BJ (cell line): Measurements from ENCODE around the gene SPTBN4. TPM values are rescaled to one million over a fixed set of nuclear protein-coding genes. Genes with fewer than 3 reads are reported as not detected.

ENCODE experiments used
- CTCF ChIA-PET: fragments of 350-600 bp; formaldehyde crosslinking; extraction: SDS; loops from one replicate; lab custom pipeline; 2021; ENCODE audit warnings: antibody characterized with exemption, inconsistent platforms; lab: Yijun Ruan, JAX
- POLR2A ChIA-PET: fragments of 300-600 bp; sonication (Branson Sonifier 250); formaldehyde crosslinking; extraction: SDS; loops from one replicate; lab custom pipeline; 2021; ENCODE audit warnings: antibody characterized with exemption; lab: Charles Lee
- DNase-seq: peaks from one replicate; pipeline ENCODE4 v3.0.0-alpha.2; 2011; ENCODE audit warnings: low read depth
- H3K27me3 ChIP-seq: 2 replicates; pipeline ENCODE4 v1.6.0; 2011; ENCODE audit warnings: low read length; ENCODE audit not compliant: control insufficient read depth, insufficient read depth
- H3K36me3 ChIP-seq: 2 replicates; pipeline ENCODE4 v1.5.1; 2011; ENCODE audit warnings: low read length; ENCODE audit not compliant: control insufficient read depth, insufficient read depth
- H3K4me3 ChIP-seq: 2 replicates; pipeline ENCODE4 v1.5.1; 2011; ENCODE audit warnings: low read depth, mild to moderate bottlenecking, control low read depth, low read length
- CTCF ChIP-seq: IDR thresholded peaks from 2 replicates; pipeline ENCODE4 v1.5.1; 2011; ENCODE audit warnings: low read depth, mild to moderate bottlenecking, control low read depth, inconsistent platforms, low read length, moderate library complexity; ENCODE audit not compliant: insufficient read depth
- polyA plus RNA-seq: library from polyadenylated mRNA; depleted of rRNA; stranded (reverse); fragments of >200 nt; gene quantifications from 2 replicates; pipeline ENCODE4 v1.2.3, GENCODE V29; 2011

SPTBN4 gene
- polyA plus RNA-seq, 1 experiment = 0.93 TPM

- H3K27me3 ChIP-seq = peaks cover 6% of the 10 kb centered on the region
- no peak for TF ChIP-seq CTCF
- DNase-seq = no peak
- no peak overlapping the region for H3K4me3 ChIP-seq
- CTCF ChIA-PET = no interaction called here
- POLR2A ChIA-PET = no interaction called here
- no peaks in the 10 kb centered on the region for H3K36me3 ChIP-seq
These were observed 41.1 kb downstream of the SPTBN4 start for GRCh38 chr19:40507892-40508291.

- DNase-seq = no peak
- no peaks in the 10 kb centered on the region for H3K36me3 ChIP-seq
- no peak for TF ChIP-seq CTCF
- ChIA-PET POLR2A (no interaction called here), CTCF (interaction anchor here (1.8 kb wide), 1 partner anchor 14 kb away, joined by 5 read pairs; no protein-coding TSS in a partner anchor)
- H3K27me3 ChIP-seq = peaks cover 13% of the 10 kb centered on the region
- no peak overlapping the region for H3K4me3 ChIP-seq
These were observed 42.0 kb downstream of the SPTBN4 start for GRCh38 chr19:40508739-40509260.

- Histone ChIP-seq H3K36me3 (no peaks in the 10 kb centered on the region), H3K4me3 (no peak overlapping the region), H3K27me3 (peaks cover 20% of the 10 kb centered on the region)
- peak; percentile 6 for DNase-seq
- CTCF ChIA-PET = interaction anchor here (1.0 to 1.8 kb wide), 4 partner anchors 13 to 46 kb away, joined by 3 to 5 read pairs (median 3); no protein-coding TSS in a partner anchor
- POLR2A ChIA-PET = no interaction called here
- TF ChIP-seq CTCF = no peak
These were observed 43.8 kb downstream of the SPTBN4 start for GRCh38 chr19:40510526-40511115.

- H3K27me3 ChIP-seq = peaks cover 19% of the 10 kb centered on the region
- no peak for DNase-seq
- CTCF ChIA-PET = interaction anchor here (1.0 kb wide), 2 partner anchors 10 to 47 kb away, joined by 3 to 6 read pairs; no protein-coding TSS in a partner anchor
These were observed 44.7 kb downstream of the SPTBN4 start for GRCh38 chr19:40511487-40511886.

More at GRCh38 chr19:40511487-40511886, 44.7 kb downstream of the SPTBN4 start:
- Histone ChIP-seq H3K4me3 (no peak overlapping the region), H3K36me3 (no peaks in the 10 kb centered on the region)
- POLR2A ChIA-PET = no interaction called here
- TF ChIP-seq CTCF = no peak
